Activated CD4-positive, alpha-beta T cell treated with anti-CD3 and anti-CD28 coated beads, Interleukin-2, amount 50 U/mL, for 48 hours (primary cell): ENCODE measurements around the gene TNFAIP8L3.
A peak's percentile ranks its signal among the peaks of the same experiment; 100 is the strongest.
"Not testable (repeated sequence)": the region's sequence is repeated elsewhere in the genome, so short reads cannot be mapped to it uniquely, and the experiment has no call there.

Experiments used
- DNase-seq, 2 experiments: peaks; one replicate each; pipeline ENCODE4 v3.0.0-alpha.2; 2020

TNFAIP8L3 gene

GRCh38 chr15:51094606-51095569 lies at the start of gene TNFAIP8L3:
TNFAIP8L3 (minus strand) TSS chr15:51094906; CDS start chr15:51094595, 311 bp downstream.
- DNase-seq = no peak

DNA sequence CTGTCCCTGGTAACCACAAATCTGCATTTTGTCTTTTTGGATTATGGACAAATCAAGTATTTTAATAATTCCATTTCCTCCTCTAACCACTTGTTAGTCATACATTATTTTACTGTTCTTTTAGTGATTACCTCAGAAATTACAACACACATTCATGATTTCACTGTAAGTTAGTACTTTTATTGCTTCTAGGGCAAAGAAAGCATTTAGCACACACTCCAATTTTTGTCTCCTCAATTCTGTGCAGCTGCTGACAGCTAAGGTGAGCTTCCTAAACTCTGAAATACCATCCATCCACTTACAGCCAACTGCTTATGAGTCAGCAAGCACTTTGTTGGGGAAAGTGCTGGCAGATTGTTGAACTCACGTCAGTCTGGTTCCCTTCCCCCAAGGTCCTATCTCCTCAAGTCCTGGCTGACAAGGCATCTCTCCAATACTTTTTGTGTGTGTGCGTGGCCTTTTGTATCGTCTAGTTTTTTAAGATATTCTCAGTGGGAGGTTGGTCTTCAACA lies 49.4 kb upstream of the TNFAIP8L3 start:
- no peak for DNase-seq

- DNase-seq = not testable (repeated sequence)
These were observed 45.6 kb upstream of the TNFAIP8L3 start for GRCh38 chr15:51140347-51140746.

DNA sequence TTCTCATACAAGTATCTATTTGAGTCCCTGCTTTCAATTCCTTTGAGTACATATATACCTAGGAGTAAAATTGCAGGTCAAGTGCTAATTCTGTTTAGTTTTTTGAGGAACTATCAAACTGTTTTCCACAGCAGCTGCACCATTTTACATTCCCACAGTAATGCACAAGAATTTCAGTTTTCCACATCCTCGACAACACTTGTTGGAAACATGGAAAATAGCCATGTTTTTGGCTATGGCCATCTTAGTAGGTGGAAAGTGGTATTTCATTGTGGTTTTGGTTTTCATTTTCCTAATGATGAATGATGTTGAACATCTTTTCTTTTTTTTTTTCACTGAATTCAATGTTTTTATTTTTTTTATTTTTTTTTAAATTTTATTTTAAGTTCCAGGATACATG lies 44.4 kb upstream of the TNFAIP8L3 start:
- DNase-seq = no peak

- no peak for DNase-seq
These were observed 43.2 kb upstream of the TNFAIP8L3 start for GRCh38 chr15:51137880-51138430.

- DNase-seq = no peak
These were observed 42.3 kb upstream of the TNFAIP8L3 start for GRCh38 chr15:51137024-51137423.

- DNase-seq = no peak
These were observed 40.6 kb upstream of the TNFAIP8L3 start for GRCh38 chr15:51135276-51135675.

- no peak for DNase-seq
These were observed 39.9 kb upstream of the TNFAIP8L3 start for GRCh38 chr15:51134416-51135199.

DNA sequence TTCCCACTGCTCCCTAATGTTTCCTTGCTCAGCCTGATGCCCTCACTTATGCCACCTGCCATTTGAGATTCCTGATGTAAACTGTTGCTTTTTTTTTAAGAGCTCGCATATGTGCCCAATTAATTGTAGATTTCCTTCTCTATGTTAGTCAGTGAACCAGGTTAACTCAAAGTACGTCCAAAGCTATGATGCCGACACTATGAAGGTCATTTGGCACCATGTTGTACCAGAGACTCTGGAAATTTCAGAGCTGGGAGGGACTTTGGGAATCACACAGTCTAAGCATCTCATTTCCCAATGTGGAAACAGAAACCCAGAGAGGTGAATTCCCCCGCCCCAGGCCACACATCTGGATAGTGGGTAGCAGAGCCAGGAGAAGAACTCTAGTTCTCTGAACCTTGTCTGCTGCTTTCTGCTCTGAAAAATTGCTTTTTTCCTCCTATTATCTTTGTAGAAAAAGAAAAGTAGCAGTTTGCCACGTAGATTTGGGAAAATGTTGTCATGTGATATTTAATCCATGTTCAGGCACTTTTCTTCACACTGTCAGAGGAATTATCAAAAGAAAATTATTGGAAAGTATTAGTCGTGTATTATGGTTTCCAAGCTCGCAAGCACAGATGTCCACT lies 38.5 kb upstream of the TNFAIP8L3 start:
- no peak for DNase-seq

GRCh38 chr15:51132384-51133139 lies 37.9 kb upstream of the TNFAIP8L3 start:
- peak; percentile 1 to 10 for DNase-seq

- no peak for DNase-seq
These were observed 37.0 kb upstream of the TNFAIP8L3 start for GRCh38 chr15:51131596-51132290.

DNA sequence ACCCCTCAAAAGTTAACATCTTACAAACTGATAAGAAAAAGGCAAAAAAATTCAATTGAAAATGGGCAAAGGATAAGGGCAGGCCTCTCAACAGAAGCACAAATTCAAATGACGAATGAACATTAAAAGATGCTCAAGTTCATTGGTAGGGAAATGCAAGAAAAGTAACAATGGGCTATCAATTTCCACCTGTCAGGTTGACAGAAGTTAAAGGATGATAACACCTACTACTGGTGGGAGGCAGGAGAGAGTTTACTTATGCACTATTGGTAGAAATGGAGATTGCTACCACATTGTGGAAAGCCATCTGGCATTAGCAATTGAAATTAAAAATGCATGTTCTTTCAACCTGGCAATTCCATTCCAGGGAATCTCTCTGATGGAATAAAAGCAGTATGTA lies 35.6 kb upstream of the TNFAIP8L3 start:
- no peak for DNase-seq

DNA sequence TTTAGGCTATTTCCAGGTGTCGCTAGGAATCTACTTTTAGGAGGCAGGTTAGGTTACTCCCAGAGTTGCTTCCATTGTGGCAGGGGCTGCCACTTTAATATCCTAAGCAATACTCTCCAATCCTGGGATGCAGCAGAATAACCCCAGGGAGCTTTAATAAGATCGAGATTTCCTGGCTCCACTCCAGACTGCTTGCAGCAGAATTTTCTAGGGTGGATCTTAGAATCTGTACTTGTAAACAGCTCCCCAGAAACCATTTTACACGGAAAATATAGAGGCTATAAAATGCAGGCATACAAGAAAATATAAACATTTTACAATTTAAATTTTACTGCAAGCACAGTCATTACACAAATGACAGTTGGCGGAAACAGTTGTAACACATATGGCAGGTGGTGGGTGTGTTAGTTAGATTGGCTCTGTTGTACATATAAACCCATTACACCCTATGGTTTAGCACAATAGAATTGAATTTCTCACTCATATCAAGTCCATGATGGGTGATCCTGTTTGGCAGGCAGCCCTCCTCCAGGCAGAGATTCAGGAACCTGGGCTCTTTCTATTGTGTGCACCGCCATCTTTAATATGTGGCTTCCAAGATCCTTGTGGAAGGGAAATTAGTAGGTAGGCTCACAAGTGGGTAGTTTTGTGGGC lies 35.0 kb upstream of the TNFAIP8L3 start:
- no peak for DNase-seq

DNA sequence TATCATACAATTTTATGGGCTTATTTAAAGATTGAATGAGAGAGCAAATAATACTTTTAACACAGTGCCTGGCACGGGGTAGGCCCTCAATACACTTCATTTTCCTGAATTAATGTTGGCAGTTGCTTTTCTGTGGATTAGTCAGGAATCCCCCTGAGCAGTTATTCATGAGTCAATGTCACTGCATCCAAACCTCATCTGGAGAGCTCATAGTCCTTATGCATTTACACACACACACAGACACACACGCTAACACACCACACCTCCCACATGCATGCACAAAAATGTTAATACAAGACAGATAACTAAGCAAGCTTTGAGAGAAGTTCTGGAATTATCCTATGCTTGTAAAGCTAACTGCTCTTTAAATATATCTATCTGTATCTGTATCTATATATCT lies 34.0 kb upstream of the TNFAIP8L3 start:
- DNase-seq = no peak

GRCh38 chr15:51126842-51127241 lies 32.1 kb upstream of the TNFAIP8L3 start:
- no peak for DNase-seq

- not testable (repeated sequence) for DNase-seq
These were observed 28.3 kb upstream of the TNFAIP8L3 start for GRCh38 chr15:51123002-51123401.

GRCh38 chr15:51121631-51122225 lies 27.0 kb upstream of the TNFAIP8L3 start:
- no peak for DNase-seq

- peak in 1 of 2 experiments; percentile 4 for DNase-seq
These were observed 26.4 kb upstream of the TNFAIP8L3 start for GRCh38 chr15:51121118-51121517.

GRCh38 chr15:51119120-51119519 lies 24.4 kb upstream of the TNFAIP8L3 start:
- DNase-seq = no peak

- no peak for DNase-seq
These were observed 22.6 kb upstream of the TNFAIP8L3 start for GRCh38 chr15:51117270-51117669.
